Esophagus mucosa (tissue), 1 donor: ENCODE results near the gene SZRD1. TPM values are rescaled to one million over a fixed set of nuclear protein-coding genes. Genes with fewer than 3 reads are reported as not detected.

ENCODE experiments used
- ATAC-seq: fragments of 200-7000 bp; cut with Tn5 transposase; one replicate; pipeline ENCODE4 v1.9.1; 2020
- total RNA-seq: library from RNA; stranded (reverse); gene quantifications from one replicate; pipeline ENCODE4 v1.2.4, GENCODE V29; 2023
- donor health status: DM: yes; HTN: yes; CAD: no.

The SZRD1 gene
- total RNA-seq, 1 donor from 2014 or later, result 89.9 TPM

DNA sequence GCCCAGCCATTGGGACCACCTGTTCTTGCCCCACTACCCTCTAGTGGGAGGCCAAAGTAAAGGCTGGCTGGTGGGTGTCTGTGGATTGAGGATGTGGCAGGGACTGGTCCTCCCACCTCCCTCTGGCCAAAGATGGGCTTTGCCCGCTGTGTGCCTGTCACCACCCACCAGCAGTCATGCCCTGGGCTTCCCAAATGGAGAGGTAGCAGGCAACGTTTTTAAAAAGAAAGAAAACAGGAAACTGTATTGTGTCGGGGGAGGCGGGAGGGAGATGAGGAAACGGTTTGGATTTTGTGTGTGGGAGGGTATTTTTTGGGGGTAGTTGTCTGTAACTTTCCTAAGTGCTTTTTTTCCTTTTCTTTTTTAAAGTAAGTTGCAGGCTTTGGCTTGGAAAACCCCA lies 30.1 kb downstream of the SZRD1 start:
- no peak for ATAC-seq

DNA sequence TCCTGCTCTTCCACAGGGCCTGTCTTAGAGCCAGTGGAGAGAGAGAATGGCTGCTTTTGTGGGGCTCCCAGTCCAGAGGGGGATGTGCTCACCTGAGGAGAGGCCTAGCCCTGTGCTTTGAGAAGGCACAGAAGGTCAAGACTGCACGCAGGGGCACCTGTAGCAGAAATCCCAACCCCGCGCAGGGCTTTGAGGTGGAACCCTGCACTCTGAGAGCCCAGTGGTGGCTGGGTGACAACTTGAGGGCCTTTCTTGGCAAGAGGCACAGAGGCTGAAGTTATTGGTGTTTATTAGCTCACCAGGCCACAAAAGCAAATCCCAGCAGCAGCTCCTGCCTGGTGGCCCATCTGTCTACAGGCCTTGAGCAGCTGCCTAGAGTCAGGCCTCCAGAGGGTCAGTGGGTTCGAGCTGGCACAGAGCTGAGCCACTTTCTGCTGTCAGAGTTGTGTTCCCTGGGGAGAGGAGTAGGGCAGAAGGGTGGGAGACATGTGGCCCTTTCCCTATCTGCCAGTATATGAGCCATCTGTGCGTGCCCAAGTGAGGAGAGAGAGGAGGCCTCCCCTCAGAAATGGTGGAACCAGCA lies 31.4 kb downstream of the SZRD1 start:
- ATAC-seq, result no peak

DNA sequence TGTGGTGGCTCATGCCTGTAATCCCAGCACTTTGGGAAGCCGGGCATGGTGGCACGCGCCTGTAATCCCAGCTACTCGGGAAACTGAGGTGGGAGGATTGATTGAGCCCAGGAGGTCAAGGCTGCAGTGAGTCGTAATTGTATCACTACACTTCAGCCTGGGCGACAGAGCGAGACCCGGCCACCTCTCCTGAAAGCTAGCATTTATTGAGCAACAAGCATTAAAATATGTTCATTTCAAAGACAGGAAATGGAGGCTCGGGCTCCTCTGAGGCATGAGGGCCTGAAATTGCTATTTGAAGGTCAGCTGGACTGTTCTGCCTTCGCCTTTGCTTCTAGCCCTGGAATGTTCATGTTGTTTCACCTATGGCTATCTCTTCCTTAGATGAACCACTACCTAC lies 35.7 kb downstream of the SZRD1 start:
- no peak for ATAC-seq

DNA sequence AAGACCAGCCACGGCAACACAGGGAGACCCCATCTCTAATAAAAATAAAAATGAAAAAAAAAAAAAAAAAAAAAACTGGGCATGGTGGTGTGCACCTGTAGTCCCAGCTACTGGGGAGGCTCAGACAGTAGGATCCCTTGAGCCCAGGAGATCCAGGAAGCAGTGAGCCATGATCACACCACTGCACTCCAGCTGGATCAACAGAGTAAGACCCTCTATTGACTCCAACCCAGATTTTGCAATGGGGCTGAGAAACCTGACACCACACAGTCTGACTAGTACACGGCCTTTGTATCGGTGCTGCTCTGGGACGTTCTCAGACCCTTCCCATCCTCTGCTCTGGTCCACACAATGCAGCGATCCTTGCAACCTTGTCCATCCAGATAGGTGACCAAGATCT lies 38.4 kb downstream of the SZRD1 start:
- ATAC-seq, result no peak

DNA sequence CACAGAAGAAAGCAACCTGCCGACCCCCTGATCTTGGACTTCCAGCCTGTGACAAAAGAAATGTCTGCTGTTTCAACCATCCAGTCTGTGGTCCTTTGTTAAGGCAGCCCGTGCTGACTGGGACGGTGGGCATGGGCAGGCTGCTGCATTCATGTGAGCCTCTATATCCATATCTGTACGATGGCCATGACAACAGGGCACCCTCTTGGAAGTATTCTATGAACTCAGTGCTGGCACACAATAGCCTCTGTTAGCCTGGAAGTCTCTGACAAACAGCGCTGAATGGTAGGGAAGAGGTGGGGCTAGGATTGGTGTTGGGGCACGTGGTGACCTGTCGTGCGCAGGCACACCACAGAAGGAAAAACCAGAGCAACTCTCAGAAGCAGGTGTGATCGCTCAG lies 39.8 kb downstream of the SZRD1 start:
- peak; percentile 78 for ATAC-seq

DNA sequence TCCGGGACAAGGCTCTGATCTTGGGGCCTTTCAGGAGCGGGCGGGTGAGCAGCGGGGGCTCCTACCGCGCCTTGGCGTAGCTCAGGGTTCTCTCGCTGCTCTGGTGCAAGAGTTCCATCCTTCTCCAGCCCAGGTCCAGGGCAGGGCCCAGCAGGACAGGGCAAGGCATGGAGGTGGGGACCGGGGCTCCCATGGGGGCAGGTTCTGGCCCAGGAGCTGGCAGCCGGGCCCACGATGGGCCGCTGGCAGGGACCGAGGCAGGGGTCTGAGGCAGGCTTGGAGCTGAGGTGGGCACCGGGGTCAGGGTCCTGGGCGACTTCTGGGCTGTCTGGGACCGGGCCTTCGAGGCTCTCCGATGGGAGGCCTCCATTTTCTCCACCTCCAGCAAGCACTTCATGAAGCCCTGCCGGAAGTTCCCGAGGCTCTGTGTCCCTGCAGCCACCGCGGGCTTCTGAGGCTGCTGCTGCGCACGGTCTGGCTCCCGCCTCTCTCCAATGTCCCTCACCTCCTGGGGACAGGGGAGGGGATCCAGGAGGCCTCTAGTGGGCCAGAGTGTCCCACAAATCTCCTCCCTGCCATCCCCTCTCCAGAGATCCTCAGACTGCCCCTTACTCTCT lies 42.6 kb downstream of the SZRD1 start:
- no peak for ATAC-seq

DNA sequence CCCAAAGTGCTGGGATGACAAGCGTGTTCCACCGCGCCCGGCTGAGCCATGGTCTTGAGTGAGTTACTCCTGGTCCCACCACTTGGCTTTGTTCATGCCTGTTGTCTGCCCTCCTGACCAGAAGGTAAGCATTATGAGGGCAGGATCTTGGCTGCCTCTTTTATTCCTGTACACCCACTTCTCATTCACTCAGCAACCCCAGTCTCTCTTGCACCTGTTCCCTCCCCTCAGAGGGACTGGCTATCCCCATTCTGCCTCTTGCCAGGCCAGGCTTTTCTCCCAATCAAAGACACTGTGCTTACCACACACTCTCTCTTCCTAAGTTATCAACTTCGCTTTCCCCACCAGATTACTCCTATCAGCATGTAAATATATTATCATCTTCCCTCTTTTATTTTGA lies 43.8 kb downstream of the SZRD1 start:
- ATAC-seq, result no peak

DNA sequence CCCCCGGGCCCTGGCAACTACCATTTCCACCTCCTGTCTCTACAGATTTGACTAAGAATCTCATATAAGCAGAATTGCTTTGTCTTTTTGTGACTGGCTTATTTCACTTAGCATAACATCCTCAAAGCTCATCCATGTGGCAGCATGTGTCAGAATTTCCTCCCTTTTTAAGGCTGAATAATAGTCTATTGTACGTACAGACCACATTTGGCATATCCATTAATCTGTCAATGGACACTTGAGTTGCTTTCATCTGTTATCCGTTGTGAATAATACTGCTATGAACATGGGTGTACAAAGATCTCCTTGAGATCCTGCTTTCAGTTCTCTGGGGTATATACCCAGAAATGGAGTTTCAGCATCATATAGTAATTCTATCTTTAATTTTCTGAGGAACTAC lies 46.1 kb downstream of the SZRD1 start:
- ATAC-seq, result no peak

DNA sequence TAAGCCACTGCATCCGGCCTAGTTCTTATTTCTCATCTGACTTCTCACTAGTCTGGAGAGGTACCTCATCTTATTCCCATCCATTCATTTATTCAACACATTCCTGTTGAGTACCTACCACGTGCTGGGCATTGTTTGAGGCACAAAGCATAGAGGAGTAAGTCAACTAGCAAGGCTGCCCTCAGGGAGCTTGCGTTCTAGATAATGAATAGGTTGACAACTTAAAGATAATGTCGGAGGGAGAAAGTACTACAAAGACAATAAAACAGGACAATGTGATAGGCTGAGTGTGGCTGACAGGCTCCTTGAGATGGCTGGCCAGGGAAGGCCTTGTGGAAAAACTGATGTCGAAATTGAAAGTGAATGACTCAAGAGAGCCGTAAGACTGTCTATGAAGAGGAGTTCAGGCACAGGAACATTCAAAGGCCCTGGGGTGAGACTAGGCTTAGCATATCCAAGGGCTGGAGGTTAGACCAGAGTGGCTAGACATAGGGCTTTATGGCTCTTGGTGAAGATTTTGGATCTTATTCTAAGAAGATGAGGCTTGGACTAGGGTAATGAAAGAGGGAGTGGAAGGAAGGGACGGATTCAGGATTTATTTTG lies 51.9 kb downstream of the SZRD1 start:
- no peak for ATAC-seq

DNA sequence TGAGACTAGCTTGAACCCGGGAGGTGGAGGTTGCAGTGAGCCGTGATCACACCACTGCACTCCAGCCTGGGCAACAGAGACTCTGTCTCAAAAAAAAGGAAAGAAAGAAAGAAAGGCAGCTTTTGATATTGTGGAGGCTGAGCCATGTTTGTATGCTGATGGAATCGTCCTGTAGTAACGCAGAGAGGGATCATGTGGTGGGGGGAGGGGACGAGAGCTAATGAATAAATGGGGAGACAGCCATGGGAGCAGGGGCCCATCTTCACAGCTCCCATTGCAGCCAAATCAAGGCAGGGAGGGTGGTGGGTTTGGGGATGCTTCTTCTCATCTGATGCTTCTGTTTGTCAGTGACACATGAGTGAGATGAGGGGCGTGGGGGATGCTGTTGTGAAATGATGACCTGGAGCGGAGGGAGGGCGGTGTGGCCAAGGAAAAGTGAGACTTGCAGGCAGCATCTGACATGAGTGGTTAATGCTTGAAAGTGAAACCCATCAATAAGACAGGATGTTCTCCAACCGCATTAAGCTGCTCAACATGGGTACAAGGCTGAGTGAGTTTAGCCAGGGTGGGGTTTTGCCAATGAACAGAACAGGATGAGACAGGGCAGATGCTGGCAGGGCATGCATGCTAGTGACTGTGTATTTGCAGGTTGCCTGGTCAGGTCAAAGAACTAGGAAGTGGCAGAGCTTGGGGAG lies 53.5 kb downstream of the SZRD1 start:
- ATAC-seq, result peak; percentile 77

DNA sequence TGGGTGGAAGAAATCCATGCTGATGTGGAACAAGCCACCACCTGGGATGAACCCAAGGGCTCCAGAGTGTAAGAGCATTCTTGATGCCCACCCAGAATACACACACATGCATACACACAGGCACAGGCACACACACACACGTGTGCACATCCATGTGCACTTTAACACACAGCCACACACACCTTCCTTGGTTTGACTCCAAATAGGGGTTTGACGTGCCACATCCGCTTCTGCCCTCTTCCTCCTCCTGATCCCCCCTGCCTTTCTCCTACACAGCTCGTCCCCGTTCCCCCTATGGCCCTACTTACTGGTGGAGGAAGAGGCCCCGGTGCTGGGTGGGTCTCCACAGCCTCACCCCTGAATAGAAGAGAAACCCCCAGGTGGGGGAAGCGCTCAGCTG lies 54.2 kb downstream of the SZRD1 start:
- ATAC-seq, result peak; percentile 17

DNA sequence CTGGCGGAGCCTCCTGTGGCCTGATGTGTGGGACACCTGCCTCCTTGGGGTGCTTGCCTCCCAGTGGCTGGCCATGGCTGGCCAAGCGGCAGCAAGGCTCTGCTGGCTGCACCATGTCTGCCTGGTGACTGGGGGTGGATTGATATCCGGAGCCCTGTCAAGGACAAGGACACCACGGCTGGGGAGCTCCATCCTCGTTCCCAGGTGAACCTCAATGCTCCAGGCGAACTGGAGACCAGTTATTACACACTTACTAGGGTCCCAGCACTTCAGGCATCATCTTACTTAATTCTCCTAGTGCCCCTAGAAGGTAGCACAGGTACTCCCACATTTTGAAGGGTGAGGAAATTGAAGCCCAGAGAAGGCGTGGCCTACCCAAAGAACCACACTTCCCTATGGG lies 55.0 kb downstream of the SZRD1 start:
- ATAC-seq, result no peak

DNA sequence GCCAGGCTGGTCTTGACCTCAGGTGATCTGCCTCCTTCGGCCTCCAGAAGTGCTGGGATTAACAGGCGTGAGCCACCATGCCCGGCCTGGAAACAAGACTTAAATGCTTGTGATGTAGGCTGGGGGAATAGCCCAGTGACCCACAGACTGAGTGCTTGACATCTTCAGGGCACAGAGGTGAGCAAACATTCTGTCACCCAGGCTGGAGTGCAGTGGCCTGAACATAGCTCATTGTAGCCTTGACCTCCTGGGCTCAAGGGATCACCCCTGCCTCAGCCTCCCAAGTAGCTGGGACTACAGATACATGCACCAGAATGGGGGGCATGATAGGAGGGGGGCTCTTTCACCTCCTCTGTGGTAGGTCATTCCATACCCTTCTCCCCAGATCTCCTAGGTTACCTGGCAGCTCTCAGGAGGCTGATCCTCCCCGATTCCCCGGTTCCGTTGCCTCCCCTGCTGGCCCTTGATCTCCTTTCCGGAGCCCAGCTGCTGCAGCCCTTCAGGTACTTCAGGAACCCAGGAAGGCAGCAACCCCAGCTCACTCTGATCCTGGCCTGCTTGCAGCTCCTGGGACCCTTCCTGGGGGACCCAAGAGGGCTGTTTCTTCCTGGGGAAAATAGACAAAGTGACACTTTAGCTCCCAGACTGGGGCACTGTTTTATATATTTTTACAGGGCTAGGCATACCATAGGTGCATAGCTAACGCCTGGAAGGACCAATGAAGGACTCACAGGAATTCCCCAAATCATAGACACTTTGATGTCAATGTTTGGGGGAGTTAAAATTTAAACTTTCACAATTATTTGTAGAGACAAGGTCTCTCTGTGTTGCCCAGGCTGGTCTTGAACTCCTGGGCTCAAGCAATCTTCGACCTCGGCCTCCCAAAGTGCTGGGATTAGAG lies 58.3 kb downstream of the SZRD1 start:
- no peak for ATAC-seq

DNA sequence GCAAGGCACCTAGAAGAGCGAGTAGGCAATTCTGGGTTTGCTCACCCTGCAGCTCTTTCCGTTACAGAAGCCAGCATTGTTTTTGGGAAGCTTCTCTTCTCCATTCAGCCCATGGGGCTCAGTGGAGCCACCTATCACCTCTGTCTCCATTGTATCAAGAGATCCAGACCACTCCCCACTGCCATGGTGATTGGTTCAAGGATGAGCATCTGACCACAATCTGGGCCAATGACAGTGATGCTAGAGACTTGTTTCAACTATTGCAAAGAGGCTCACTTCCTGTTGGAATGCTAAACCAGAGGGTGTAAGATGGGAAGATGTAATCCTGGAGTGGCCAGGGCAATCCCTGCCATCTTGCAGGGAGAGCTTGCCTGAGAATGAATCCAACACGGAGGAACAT lies 63.6 kb downstream of the SZRD1 start:
- no peak for ATAC-seq

DNA sequence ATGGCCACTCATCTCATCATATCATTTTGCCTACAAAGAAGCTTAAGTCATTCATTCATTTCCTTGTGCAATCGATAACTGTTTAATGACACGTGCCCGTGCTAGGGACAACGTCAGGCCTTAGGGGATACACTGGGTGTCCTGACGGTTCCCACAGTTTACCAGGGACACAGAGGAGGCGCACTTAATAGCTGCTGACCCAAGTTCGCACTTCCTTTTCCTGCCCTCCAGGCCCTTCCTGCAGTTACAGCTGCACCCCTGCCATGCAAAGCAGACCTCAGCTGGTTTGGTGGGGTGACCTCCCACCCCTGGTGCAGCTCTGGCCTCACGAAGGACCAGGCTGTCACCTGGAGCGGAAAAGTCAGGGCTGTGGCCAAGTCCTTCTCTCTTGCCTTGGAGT lies 66.0 kb downstream of the SZRD1 start:
- ATAC-seq, result no peak

DNA sequence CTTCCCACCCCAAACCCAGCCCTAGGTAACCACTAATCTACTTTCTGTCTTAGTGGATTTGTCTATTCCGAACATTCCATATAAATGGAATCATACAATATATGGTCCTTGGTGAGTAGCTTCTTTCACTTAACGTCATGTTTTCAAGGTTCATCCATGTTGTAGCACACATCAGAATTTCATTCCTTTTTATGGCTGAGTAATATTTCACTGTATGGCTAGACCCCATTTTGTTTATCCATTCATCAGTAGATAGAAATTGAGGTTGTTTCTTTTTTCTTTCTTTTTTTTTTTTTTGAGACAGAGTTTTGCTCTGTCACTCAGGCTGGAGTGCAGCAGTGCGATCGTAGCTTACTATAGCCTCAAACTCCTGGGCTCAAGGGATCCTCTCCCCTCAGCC lies 67.0 kb downstream of the SZRD1 start:
- no peak for ATAC-seq

DNA sequence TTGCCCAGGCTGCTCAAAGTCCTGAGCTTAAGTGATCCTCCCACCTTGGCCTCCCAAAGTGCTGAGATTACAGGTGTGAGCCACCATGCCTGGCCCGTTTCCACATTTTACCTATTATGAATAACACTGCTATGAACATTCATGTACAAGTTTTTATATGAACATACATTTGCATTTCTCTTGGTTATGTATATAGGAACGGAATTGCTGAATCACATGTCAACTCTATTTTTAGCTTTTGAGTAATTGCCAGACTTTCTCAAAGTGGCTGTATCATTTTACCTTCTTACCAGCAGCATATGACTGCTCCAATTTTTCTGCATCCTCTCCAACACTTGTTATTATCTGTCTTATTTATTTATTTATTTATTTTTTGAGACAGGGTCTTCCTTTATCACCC lies 67.5 kb downstream of the SZRD1 start:
- no peak for ATAC-seq

DNA sequence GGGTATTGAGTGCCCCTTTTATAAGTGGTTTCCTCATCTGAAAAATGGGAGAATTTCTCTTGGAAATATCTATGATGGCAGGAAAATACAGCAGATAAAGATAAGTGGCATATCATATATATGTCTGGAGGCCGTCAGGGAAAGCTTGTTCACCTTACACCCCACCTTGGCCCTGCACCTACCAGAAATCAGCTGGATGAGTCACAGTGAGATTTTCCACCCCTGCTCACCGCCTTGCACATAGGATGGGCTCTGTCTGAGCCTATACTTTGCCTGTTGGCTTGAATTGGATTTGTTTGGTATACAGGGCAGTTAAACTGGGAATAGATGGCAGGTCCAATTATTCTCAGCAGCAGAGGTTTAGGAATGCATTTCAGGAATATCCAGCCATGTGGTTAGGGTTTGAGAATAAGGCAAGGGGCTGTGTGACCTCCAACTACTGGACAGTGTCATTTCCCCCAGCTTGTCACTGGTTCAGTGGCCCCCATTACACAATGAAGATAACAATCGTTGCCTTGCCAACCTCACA lies 70.0 kb downstream of the SZRD1 start, which contains the start of gene SPATA21:
TSS of gene SPATA21 (minus strand) at position 479 of the 529 bp plus-strand sequence. CDS start 6,053 bp downstream, outside the sequence.
- ATAC-seq, result no peak

DNA sequence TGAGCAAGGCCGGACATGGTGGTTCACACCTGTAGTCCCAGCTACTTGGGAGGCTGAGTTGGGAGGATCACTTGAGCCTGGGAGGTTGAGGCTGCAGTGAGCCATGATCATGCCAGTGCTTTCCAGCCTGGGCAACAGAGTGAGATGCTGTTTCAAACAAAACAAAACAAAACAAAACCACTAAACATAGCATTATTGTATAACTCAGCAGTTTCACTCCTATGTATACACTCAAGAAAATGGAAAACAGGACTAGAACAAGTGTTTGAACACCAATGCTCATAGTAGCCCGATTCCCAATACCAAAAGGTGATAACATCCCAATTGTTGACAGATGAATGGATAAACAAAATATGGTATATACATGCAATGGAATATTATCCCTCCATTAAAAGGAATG lies 71.5 kb downstream of the SZRD1 start:
- no peak for ATAC-seq

DNA sequence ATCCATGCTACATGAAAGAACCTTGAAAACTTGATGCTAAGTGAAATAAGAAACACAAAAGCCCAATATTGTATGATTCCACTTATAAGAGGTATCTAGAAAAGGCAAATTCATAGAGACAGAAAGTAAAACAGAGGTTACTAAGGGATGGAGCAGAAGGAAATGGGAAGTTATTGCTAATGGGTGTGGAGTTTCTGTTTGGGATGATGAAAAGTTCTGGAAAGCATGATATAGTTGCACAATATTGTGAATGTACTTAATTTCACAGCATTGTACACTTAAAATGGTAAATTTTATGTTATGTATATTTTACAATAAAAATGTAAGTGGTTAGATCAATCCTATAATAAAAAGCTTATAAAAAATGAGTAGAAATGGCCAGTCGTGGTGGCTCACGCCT lies 71.9 kb downstream of the SZRD1 start:
- no peak for ATAC-seq

DNA sequence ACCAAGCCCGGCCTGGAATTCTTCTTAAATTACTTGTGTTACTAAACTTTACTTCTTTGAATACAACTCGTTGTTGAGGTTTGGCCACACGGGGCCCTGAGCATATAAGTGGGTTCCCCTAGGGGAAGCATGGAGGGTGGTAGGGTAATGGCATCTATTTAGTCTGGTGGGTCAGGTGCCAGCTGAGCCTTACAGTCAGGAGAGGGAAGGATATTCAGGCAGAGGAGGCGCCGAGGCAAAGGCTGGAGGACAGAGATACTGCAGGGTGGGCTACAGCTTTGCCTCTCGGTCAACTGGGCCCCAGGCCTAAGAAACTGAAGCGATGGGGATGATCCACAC lies 73.1 kb downstream of the SZRD1 start:
- ATAC-seq, result peak; percentile 30

DNA sequence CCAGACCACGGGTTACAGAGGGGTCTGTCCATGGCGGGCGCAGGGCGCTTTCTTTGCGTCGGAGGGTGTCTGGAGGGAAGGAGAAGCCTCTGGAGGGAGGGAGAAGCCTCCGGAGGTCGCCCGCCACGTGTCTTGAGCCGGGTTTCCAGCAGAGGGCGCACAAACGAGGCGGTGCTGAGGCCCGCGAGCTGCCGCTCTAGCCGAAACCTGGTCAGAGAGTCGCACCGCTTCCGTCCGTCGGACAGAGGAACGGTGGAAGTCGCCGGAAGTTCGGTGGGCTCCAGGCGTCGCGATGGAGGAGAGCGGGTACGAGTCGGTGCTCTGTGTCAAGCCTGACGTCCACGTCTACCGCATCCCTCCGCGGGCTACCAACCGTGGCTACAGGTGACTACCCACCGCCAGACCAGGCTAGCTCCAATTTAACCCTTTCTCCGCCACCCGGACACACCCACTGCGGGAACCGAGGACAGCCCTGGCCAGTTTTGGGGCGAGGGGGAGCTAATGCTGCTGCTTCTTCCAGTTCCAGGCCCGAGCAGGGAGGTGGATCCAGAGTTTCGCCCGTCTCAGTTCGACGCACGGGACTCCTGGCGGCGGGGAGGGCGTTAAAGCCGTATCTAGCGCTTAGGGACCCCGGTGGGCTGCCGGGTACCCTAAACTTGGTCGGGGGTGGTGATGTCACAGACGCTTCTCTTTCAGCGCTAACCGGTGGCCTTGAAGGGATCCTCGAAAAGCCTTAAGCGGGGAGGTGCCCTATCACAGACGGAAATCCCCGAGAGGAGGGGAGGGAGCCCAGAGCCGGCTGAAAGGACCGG lies 73.6 kb downstream of the SZRD1 start, which contains the start of gene NECAP2:
TSS of gene NECAP2 (plus strand) at position 255 of the 812 bp plus-strand sequence. CDS start at position 293, 38 bp downstream.
- peak; percentile 91 for ATAC-seq
